Gastroesophageal sphincter (tissue), 3 donors: Measurements from ENCODE around the gene SH3GL3.

Experiments
- CTCF ChIP-seq, 4 experiments: fragments of 200-600 bp in 2 of 4; fragments of 450-650 bp in 2 of 4; sonication (generic) in 1 of 4; IDR thresholded peaks; one replicate each; pipeline ENCODE4 v1.5.1; 2017 to 2019; ENCODE audit warnings: antibody characterized with exemption in 4 of 4, mild to moderate bottlenecking in 2 of 4, moderate library complexity in 2 of 4
- POLR2A ChIP-seq, 2 donors: fragments of 450-650 bp; IDR thresholded peaks; one replicate each; pipeline ENCODE4 v1.6.1; 2017; ENCODE audit warnings: antibody characterized with exemption in 2 of 2, mild to moderate bottlenecking in 2 of 2, moderate library complexity in 1 of 2
- POLR2AphosphoS5 ChIP-seq: sonication (generic); formaldehyde crosslinking; IDR thresholded peaks from one replicate; pipeline ENCODE4 v1.6.1; 2017; ENCODE audit warnings: antibody characterized with exemption

GRCh38 chr15:83498801-83499200 lies 51.7 kb downstream of the SH3GL3 start:
- TF ChIP-seq POLR2A (IDR thresholded peaks at IDR 0.05) (no peak), CTCF (IDR thresholded peaks at IDR 0.05) (no peak), POLR2AphosphoS5 (no peak)
